ENCODE measurements around the gene THSD7A.

DNA sequence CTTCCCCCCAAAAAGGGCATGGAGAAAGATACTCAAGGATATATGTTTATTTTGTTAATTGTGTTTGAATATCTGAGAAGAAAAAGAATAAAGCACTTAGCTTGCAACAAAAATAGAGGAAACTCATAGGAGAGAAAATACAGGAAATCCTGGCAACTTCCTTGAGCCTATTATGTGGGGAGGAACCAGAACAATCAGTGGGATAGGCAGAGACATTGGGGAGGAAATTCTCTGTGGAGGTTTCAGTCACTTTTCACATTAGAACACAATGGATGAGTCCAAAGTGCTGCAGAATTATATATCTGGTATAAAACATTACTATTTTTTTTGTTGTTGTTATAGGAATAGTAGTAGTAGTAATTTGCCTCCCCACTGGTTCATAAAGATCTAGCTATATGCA is 240.1 kb downstream of the THSD7A start:
- TF ChIP-seq, protein P1, sequence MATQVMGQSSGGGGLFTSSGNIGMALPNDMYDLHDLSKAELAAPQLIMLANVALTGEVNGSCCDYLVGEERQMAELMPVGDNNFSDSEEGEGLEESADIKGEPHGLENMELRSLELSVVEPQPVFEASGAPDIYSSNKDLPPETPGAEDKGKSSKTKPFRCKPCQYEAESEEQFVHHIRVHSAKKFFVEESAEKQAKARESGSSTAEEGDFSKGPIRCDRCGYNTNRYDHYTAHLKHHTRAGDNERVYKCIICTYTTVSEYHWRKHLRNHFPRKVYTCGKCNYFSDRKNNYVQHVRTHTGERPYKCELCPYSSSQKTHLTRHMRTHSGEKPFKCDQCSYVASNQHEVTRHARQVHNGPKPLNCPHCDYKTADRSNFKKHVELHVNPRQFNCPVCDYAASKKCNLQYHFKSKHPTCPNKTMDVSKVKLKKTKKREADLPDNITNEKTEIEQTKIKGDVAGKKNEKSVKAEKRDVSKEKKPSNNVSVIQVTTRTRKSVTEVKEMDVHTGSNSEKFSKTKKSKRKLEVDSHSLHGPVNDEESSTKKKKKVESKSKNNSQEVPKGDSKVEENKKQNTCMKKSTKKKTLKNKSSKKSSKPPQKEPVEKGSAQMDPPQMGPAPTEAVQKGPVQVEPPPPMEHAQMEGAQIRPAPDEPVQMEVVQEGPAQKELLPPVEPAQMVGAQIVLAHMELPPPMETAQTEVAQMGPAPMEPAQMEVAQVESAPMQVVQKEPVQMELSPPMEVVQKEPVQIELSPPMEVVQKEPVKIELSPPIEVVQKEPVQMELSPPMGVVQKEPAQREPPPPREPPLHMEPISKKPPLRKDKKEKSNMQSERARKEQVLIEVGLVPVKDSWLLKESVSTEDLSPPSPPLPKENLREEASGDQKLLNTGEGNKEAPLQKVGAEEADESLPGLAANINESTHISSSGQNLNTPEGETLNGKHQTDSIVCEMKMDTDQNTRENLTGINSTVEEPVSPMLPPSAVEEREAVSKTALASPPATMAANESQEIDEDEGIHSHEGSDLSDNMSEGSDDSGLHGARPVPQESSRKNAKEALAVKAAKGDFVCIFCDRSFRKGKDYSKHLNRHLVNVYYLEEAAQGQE (IDR thresholded peaks at IDR 0.05) = no peak
- TF ChIP-seq TAF1 (conservative IDR thresholded peaks at IDR 0.05) = no peak

All from liver (tissue), 2 donors.